K562 (cell line): Measurements from ENCODE around the gene SMC3. TPM values are rescaled to one million over a fixed set of nuclear protein-coding genes. Genes with fewer than 3 reads are reported as not detected.

Experiments used
- ATAC-seq: fragments of 200-7000 bp; cut with Tn5 transposase; 3 replicates; pipeline ENCODE4 v1.9.1; 2020; ENCODE audit warnings: moderate library complexity
- BruUV-seq: library from RNA; stranded (reverse); fragments of 400-500 nt; replicated peaks from 2 replicates; lab custom pipeline; 2021; lab: Mats Ljungman, UMichigan
- CTCF ChIA-PET: fragments of 300-600 bp; formaldehyde crosslinking; extraction: SDS; loops from one replicate; lab custom pipeline; 2021; ENCODE audit warnings: low intra/inter-chr PET ratio; lab: Yijun Ruan, JAX
- POLR2A ChIA-PET: fragments of 300-600, 350-650 bp; sonication (Branson Sonifier 250); formaldehyde crosslinking; extraction: SDS; loops from one replicate; lab custom pipeline; 2021; ENCODE audit warnings: antibody characterized with exemption, inconsistent platforms; lab: Yijun Ruan, JAX
- DNase-seq, 4 experiments: peaks; one replicate each; pipeline versions ENCODE4 v3.0.0 to v3.0.0-alpha.2; 2011 to 2018; ENCODE audit warnings: low spot score in 3 of 4, mixed read lengths in 3 of 4; ENCODE audit errors: extremely low read depth in 1 of 4
- FAIRE-seq: peaks from 2 replicates; lab custom pipeline; 2011; peaks lifted over from hg19 to GRCh38; lab: Jason Lieb, UNC
- H2AFZ ChIP-seq: 2 replicates; pipeline ENCODE4 v1.6.0; 2011; ENCODE audit warnings: low read depth, low read length, control low read depth, inconsistent platforms
- H3K27ac ChIP-seq: fragments of 200-600 bp; 3 replicates; pipeline ENCODE4 v1.8.0; 2011; ENCODE audit warnings: low read depth, mild to moderate bottlenecking, control low read depth, inconsistent platforms, low read length, moderate library complexity, mixed read lengths; ENCODE audit errors: extremely low read depth
- H3K27me3 ChIP-seq, 2 experiments: fragments of 300-600 bp in 1 of 2; 2 replicates in 1 of 2; 3 replicates in 1 of 2; pipeline versions ENCODE4 v1.6.0 to v1.8.0; 2011; ENCODE audit warnings: inconsistent platforms in 2 of 2, low read length in 2 of 2, mild to moderate bottlenecking in 1 of 2, mixed read lengths in 1 of 2, moderate library complexity in 1 of 2; ENCODE audit not compliant: control insufficient read depth in 2 of 2, insufficient read depth in 2 of 2
- H3K36me3 ChIP-seq: fragments of 300-600 bp; 3 replicates; pipeline ENCODE4 v1.8.0; 2011; ENCODE audit warnings: mild to moderate bottlenecking, low read length, inconsistent platforms; ENCODE audit not compliant: control insufficient read depth, insufficient read depth
- H3K4me1 ChIP-seq, 2 experiments: fragments of 200-600 bp in 1 of 2; replicated peaks in 1 of 2; 2 replicates in 1 of 2; 3 replicates in 1 of 2; pipeline versions ENCODE4 v1.5.1 to v1.8.0; 2011; ENCODE audit warnings: inconsistent platforms in 2 of 2, low read length in 2 of 2, mild to moderate bottlenecking in 1 of 2, mixed read lengths in 1 of 2, moderate library complexity in 1 of 2; ENCODE audit not compliant: control insufficient read depth in 2 of 2, insufficient read depth in 2 of 2
- H3K4me2 ChIP-seq: 2 replicates; pipeline ENCODE4 v1.6.1; 2011; ENCODE audit warnings: low read length, control low read depth, inconsistent platforms, mixed read lengths; ENCODE audit not compliant: insufficient read depth
- H3K4me3 ChIP-seq: fragments of 200-600 bp; sonication (generic), shearing (Covaris generic); 2 replicates; pipeline ENCODE4 v1.5.1; 2016; ENCODE audit warnings: control low read depth, inconsistent platforms
- H3K79me2 ChIP-seq: fragments of 200-600 bp; 3 replicates; pipeline ENCODE4 v1.8.0; 2011; ENCODE audit warnings: low read length, inconsistent platforms; ENCODE audit not compliant: control insufficient read depth, insufficient read depth
- H3K9ac ChIP-seq, 2 experiments: 2 replicates each; pipeline versions ENCODE4 v1.6.0 to v1.6.1; 2011; ENCODE audit warnings: low read depth in 2 of 2, low read length in 2 of 2, control low read depth in 1 of 2, inconsistent platforms in 1 of 2, mild to moderate bottlenecking in 1 of 2, mixed read lengths in 1 of 2; ENCODE audit not compliant: insufficient read depth in 1 of 2
- H3K9me1 ChIP-seq: one replicate; pipeline ENCODE4 v1.6.0; 2011; ENCODE audit warnings: inconsistent platforms, mild to moderate bottlenecking, low read length, moderate library complexity; ENCODE audit not compliant: control insufficient read depth, insufficient read depth
- H3K9me3 ChIP-seq: replicated peaks from 2 replicates; pipeline ENCODE4 v1.5.1; 2011; ENCODE audit warnings: low read depth, low read length, inconsistent platforms; ENCODE audit not compliant: control insufficient read depth, insufficient read depth
- H4K20me1 ChIP-seq: replicated peaks from 2 replicates; pipeline ENCODE4 v1.6.1; 2011; ENCODE audit warnings: low read length, inconsistent platforms, mixed read lengths; ENCODE audit not compliant: control insufficient read depth, insufficient read depth
- CCAR2 ChIP-seq: fragments of 200-400 bp; formaldehyde crosslinking; IDR thresholded peaks from 2 replicates; pipeline ENCODE4 v1.6.1; 2017; ENCODE audit warnings: mild to moderate bottlenecking, low read depth, low read length
- GTF2E2 ChIP-seq: fragments of 200-800 bp; sonication (Bioruptor generic); IDR thresholded peaks from 2 replicates; pipeline ENCODE4 v1.6.1; 2016; ENCODE audit warnings: missing genetic modification characterization, missing compliant biosample characterization
- KLF1 ChIP-seq: fragments of 450-650 bp; IDR thresholded peaks from 2 replicates; pipeline ENCODE4 v1.6.1; 2016; ENCODE audit warnings: missing genetic modification characterization, missing compliant biosample characterization
- MAFF ChIP-seq: IDR thresholded peaks from 2 replicates; pipeline ENCODE4 v1.6.1; 2012; ENCODE audit warnings: low read length, improper control_type of control experiment
- OTX1 ChIP-seq: fragments of 450-650 bp; formaldehyde crosslinking; IDR thresholded peaks from 2 replicates; pipeline ENCODE4 v1.4.0; 2022; ENCODE audit warnings: mild to moderate bottlenecking
- PHF8 ChIP-seq: fragments of 200-600 bp; sonication (generic); IDR thresholded peaks from 2 replicates; pipeline ENCODE4 v1.6.1; 2012; ENCODE audit warnings: mixed run types, mild to moderate bottlenecking, inconsistent platforms, low read length, moderate library complexity, borderline replicate concordance
- RCOR1 ChIP-seq, 2 experiments: IDR thresholded peaks; 2 replicates each; pipeline ENCODE4 v1.6.1; 2012; ENCODE audit warnings: low read depth in 2 of 2, low read length in 2 of 2, borderline replicate concordance in 1 of 2, improper control_type of control experiment in 1 of 2
- ZKSCAN1 ChIP-seq: fragments of 150-350 bp; IDR thresholded peaks from 2 replicates; pipeline ENCODE4 v1.6.1; 2016; ENCODE audit warnings: low read depth, low read length
- ZNF316 ChIP-seq: fragments of 450-650 bp; IDR thresholded peaks from 2 replicates; pipeline ENCODE4 v1.6.1; 2016
- ZNF76 ChIP-seq: fragments of 250-450 bp; sonication (Bioruptor Pico); IDR thresholded peaks from 2 replicates; pipeline ENCODE4 v1.4.0; 2020; ENCODE audit warnings: mild to moderate bottlenecking, moderate library complexity, borderline replicate concordance
- WGBS: fragments of 100-300 bp; shearing (Covaris generic); methylation state at CpG from one replicate; pipeline ENCODE4 v1.1.6; 2016; ENCODE audit warnings: low coverage, mixed read lengths; ENCODE audit not compliant: insufficient coverage; ENCODE audit errors: missing lambda C conversion rate; 5-methylcytosine and 5-hydroxymethylcytosine counted together
- in situ Hi-C: fragments of 300-500 bp; cut with MboI; formaldehyde crosslinking; loops from 4 replicates; pipeline ENCODE4 v1.15.0; 2018; ENCODE audit warnings: inconsistent platforms, mixed read lengths
- intact Hi-C: fragments of 100-400 bp; cut with micrococcal nuclease; formaldehyde crosslinking; loops from 2 replicates; pipeline ENCODE4 v1.14.2; 2022
- polyA plus RNA-seq, 8 experiments: library from polyadenylated mRNA; depleted of rRNA in 4 of 8; stranded (reverse) in 5 of 8; unstranded in 3 of 8; fragments of >200 nt; fragmentation: Nextera tagmentation in 2 of 8; fragmentation: Illumina TruSeq in 1 of 8; extraction: Ambion mirVana in 2 of 8; extraction: Trizol in 1 of 8; gene quantifications; 2 replicates each; pipeline versions ENCODE4 v1.2.1 to v1.2.3, GENCODE V29; 2011 to 2014; ENCODE audit warnings: inconsistent platforms in 1 of 8, missing spikeins in 1 of 8
- total RNA-seq, 7 experiments: library from RNA; depleted of rRNA in 6 of 7; stranded (reverse); fragments of >200 nt in 6 of 7; fragmentation: Illumina TruSeq in 2 of 7; extraction: Trizol in 2 of 7; gene quantifications; 2 replicates each; pipeline versions ENCODE4 v1.2.1 to v1.2.3, GENCODE V29; 2011 to 2021; ENCODE audit warnings: low replicate concordance in 1 of 7
- TF ChIP-seq, protein P1 (sequence below): fragments of 250-450 bp; sonication (Bioruptor Pico); IDR thresholded peaks from 2 replicates; pipeline ENCODE4 v1.5.0; 2021

The SMC3 gene
- total and polyA plus RNA-seq, 9 of the 15 experiments (the other 6 are each of a cell fraction or from before 2014, with no cell fraction given), result 21.3 to 62.6 (median 39.3) TPM

DNA sequence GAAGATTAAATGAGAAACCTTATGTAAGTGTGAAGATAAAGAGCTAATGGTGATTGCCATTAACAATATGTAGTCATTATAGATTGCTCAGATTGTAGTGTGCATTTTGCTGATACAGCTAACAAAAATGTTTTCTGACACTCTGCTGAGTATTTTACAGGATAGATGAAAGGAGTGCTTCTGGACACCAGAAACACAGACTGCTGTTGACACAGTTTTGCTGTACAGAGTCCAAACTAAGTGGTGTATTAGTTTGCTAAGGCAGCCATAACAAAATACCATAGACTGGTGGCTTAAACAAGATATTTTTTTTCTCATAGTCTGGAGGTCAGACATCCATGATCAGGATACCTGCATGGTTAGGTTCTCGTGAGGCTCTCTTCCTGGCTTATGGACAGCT, 2.2 kb downstream of the SMC3 start:
- H3K4me2 ChIP-seq, result peak overlapping the region; percentile 38
- in situ Hi-C loops (no loop called here), intact Hi-C loops (no loop called here)
- CTCF ChIA-PET, result no interaction called here
- no peaks in the 10 kb centered on the region for H3K9me1 ChIP-seq
- ATAC-seq (no peak), FAIRE-seq (no peak), DNase-seq (no peak)
- no peak overlapping the region for H2AFZ ChIP-seq
- peaks cover 6 to 14% of the 10 kb centered on the region in 2 experiments; a peak in 4 of 5 replicates for H3K4me1 ChIP-seq
- H3K36me3 ChIP-seq, result peaks cover 40% of the 10 kb centered on the region
- no CpG with 5 or more reads among the region's 1 CpG for WGBS
- POLR2A ChIA-PET, result interaction anchor here (0.7 to 1.3 kb wide), 3 partner anchors 11 to 265 kb away, joined by 3 to 6 read pairs (median 3); partner anchors contain the start of gene SMNDC1
- TF ChIP-seq ZNF316 (peak; percentile 51), MAFF (0 out of 2 replicates have a peak, but pooled peaks have one; percentile 2), PHF8 (no peak)
- no TSS peak for BruUV-seq
- H3K4me3 ChIP-seq, result no peak overlapping the region
- peaks cover 6% of the 10 kb centered on the region; the same call in 1 of the 2 replicates for H4K20me1 ChIP-seq
- H3K9ac ChIP-seq, result no peak overlapping the region; a peak in 1 of 4 replicates
- peaks cover 74% of the 10 kb centered on the region for H3K79me2 ChIP-seq
- no peaks in the 10 kb centered on the region for H3K9me3 ChIP-seq
- H3K27ac ChIP-seq, result no peak overlapping the region
- no peaks in the 10 kb centered on the region for H3K27me3 ChIP-seq

DNA sequence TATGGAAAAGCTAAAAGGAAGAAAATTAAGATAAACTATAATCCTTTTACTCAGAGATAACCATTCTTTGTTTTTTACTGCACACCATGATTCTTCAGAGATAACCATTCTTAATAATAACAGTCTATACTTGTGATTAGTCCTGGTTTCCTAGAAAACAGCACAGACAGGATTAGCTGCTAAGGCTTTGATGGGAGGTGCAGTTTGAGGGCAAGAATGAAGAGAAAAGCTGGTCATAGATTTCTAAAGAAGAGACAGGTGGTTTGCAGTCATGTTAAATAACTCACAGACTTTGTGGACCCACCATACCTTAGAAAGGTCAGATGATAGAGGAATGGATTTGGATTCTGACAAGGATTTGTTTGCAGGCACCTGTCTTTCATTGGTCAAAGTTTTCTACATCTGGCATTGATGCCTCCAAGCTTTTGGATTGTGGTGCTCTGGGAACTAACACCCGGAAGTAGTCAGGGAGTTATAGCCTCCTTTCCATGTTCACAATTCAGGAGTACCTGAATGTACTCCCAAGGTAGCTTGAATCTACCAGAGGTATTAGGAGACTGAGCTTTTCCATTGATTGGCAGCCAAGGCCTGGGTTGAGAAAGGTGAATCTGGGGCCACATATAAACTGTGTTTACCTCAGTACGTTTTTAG, 3.7 kb downstream of the SMC3 start:
- no peak for FAIRE-seq
- 26% methylated on average over 2 of the region's 2 CpGs for WGBS
- H3K79me2 ChIP-seq, result peaks cover 87% of the 10 kb centered on the region
- H3K27ac ChIP-seq, result no peak overlapping the region
- no peak overlapping the region; the same call in 1 of the 2 replicates for H3K4me2 ChIP-seq
- H2AFZ ChIP-seq, result no peak overlapping the region
- no TSS peak for BruUV-seq
- H3K9me3 ChIP-seq, result no peaks in the 10 kb centered on the region
- in situ Hi-C loops, result no loop called here
- no peaks in the 10 kb centered on the region for H3K27me3 ChIP-seq
- no peak for ATAC-seq
- DNase-seq, result no peak
- peaks cover 6% of the 10 kb centered on the region; the same call in 1 of the 2 replicates for H4K20me1 ChIP-seq
- H3K4me3 ChIP-seq, result no peak overlapping the region
- ChIA-PET CTCF (no interaction called here), POLR2A (interaction anchor here (0.6 to 1.2 kb wide), 3 partner anchors 10 to 17 kb away, joined by 5 to 7 read pairs (median 6); no protein-coding TSS in a partner anchor)
- intact Hi-C loops, result no loop called here
- peaks cover 6 to 8% of the 10 kb centered on the region in 2 experiments; a peak in 4 of 5 replicates for H3K4me1 ChIP-seq
- H3K9me1 ChIP-seq, result no peaks in the 10 kb centered on the region
- H3K36me3 ChIP-seq, result peaks cover 55% of the 10 kb centered on the region
- H3K9ac ChIP-seq, result no peak overlapping the region
- TF ChIP-seq KLF1 (tag) (no peak), GTF2E2 (tag) (no peak), ZNF76 (CRISPR knock-in tag) (no peak), OTX1 (CRISPR knock-in tag) (no peak), ZKSCAN1 (no peak), CCAR2 (no peak), RCOR1 (IDR thresholded peaks at IDR 0.05; ENCODE audit: borderline replicate concordance in 1 of 2, low read depth in 2 of 2, low read length in 2 of 2) (no peak)
- TF ChIP-seq, protein P1, sequence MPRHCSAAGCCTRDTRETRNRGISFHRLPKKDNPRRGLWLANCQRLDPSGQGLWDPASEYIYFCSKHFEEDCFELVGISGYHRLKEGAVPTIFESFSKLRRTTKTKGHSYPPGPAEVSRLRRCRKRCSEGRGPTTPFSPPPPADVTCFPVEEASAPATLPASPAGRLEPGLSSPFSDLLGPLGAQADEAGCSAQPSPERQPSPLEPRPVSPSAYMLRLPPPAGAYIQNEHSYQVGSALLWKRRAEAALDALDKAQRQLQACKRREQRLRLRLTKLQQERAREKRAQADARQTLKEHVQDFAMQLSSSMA (CRISPR knock-in tag), result no peak
